Measurements from ENCODE around the gene RCHY1. TPM values are rescaled to one million over a fixed set of nuclear protein-coding genes. Genes with fewer than 3 reads are reported as not detected.
"Not testable (repeated sequence)": the region's sequence is repeated elsewhere in the genome, so short reads cannot be mapped to it uniquely, and the experiment has no call there.

Gene RCHY1
- total RNA-seq, 2 donors from 2014 or later: 33.3 to 35.5 TPM

GRCh38 chr4:75530556-75531322 is 16.5 kb upstream of the RCHY1 start:
- DNase-seq (ENCODE audit: low spot score in 2 of 2): no peak
- peaks cover 45 to 50% of the 10 kb centered on the region in 2 donors for H3K36me3 Mint-ChIP-seq
- no peak for ATAC-seq
- H3K27ac Mint-ChIP-seq: no peak overlapping the region
- peaks cover 13 to 25% of the 10 kb centered on the region in 2 donors for H3K9me3 Mint-ChIP-seq

DNA sequence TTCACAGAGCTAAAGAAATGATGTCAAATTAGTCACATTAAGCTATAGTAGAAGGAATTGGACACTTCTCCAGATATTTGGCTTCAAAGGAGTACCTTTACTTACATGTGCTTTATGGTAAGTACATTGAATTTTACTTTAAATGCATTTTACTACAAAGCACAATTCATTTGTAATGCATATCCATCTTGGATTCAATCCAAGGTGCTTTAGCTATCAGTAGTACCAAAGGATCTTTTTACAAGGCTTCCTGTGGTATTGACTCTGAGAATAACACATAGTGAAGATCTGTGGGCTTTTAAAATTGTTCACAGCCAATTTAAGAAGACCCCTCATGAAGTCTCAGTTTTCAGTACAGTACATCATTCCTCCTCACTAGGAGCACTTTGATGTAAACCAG is 13.3 kb upstream of the RCHY1 start:
- DNase-seq (ENCODE audit: low spot score in 2 of 2) (no peak), ATAC-seq (no peak)
- peaks cover 7 to 17% of the 10 kb centered on the region in 2 donors for H3K9me3 Mint-ChIP-seq
- no peak overlapping the region for H3K27ac Mint-ChIP-seq
- H3K36me3 Mint-ChIP-seq: peaks cover 43 to 48% of the 10 kb centered on the region in 2 donors

GRCh38 chr4:75525910-75526309 is 11.7 kb upstream of the RCHY1 start:
- peaks cover 3 to 7% of the 10 kb centered on the region in 2 donors for H3K9me3 Mint-ChIP-seq
- H3K36me3 Mint-ChIP-seq: peaks cover 29 to 36% of the 10 kb centered on the region in 2 donors
- DNase-seq (ENCODE audit: low spot score in 2 of 2) (no peak), ATAC-seq (no peak)
- no peak overlapping the region for H3K27ac Mint-ChIP-seq

- peaks cover 30 to 31% of the 10 kb centered on the region in 2 donors for H3K36me3 Mint-ChIP-seq
- ATAC-seq: no peak
Observed at GRCh38 chr4:75525086-75525485, 10.9 kb upstream of the RCHY1 start.

DNA sequence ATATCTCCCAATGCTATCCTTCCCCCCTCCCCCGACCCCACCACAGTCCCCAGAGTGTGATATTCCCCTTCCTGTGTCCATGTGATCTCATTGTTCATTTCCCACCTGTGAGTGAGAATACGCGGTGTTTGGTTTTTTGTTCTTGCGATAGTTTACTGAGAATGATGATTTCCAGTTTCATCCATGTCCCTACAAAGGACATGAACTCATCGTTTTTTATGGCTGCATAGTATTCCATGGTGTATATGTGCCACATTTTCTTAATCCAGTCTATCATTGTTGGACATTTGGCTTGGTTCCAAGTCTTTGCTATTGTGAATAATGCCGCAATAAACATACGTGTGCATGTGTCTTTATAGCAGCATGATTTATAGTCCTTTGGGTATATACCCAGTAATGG is 5.2 kb upstream of the RCHY1 start:
- not testable (repeated sequence) for DNase-seq (ENCODE audit: low spot score in 2 of 2); H3K9me3 Mint-ChIP-seq; ATAC-seq; H3K27ac Mint-ChIP-seq
- H3K36me3 Mint-ChIP-seq: peaks cover 28 to 29% of the 10 kb centered on the region in 2 donors

More at GRCh38 chr4:75525086-75525485, 10.9 kb upstream of the RCHY1 start:
- Mint-ChIP-seq H3K9me3 (no peaks in the 10 kb centered on the region), H3K27ac (peak overlapping the region in 1 of 2 donors; percentile 10)
- no peak for DNase-seq (ENCODE audit: low spot score in 2 of 2)

GRCh38 chr4:75516144-75516543 is 1.9 kb upstream of the RCHY1 start:
- no peaks in the 10 kb centered on the region for H3K9me3 Mint-ChIP-seq
- peaks cover 27 to 29% of the 10 kb centered on the region in 2 donors for H3K36me3 Mint-ChIP-seq
- DNase-seq (ENCODE audit: low spot score in 2 of 2) (no peak), ATAC-seq (no peak)
- H3K27ac Mint-ChIP-seq: no peak overlapping the region

DNA sequence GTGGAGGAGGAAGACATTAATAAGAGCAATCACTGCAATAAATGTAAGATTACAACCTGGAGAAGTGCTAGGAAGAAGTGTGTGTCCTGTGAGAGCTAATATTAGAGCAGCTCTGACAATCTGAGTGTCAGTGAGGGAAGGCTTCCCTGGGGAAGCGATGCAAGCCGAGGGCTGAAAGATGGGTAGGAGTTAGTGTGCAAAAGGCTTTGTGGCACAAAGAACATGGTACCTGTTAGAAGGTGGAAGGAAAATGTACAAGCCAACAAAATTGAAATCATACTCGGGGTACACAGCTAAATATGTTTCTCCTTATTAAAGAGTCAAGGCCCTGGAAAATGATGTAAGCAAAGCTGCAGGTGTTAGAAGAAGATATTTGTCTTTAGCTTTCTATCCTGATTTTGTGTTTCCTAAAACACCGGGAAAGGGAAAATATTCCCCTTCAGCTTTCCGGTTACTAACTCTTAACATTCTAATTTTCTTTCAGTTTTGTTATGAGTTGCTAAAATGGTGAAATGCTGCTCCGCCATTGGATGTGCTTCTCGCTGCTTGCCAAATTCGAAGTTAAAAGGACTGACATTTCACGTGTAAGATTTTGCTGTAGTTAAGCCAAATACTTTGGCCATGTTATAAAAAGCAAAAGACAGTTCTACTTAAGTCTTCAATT is 878 bp upstream of the RCHY1 start:
- Mint-ChIP-seq H3K36me3 (peaks cover 21 to 30% of the 10 kb centered on the region in 2 donors), H3K9me3 (no peaks in the 10 kb centered on the region), H3K27ac (peak overlapping the region in 1 of 2 donors; percentile 96)
- ATAC-seq (no peak), DNase-seq (ENCODE audit: low spot score in 2 of 2) (no peak)

DNA sequence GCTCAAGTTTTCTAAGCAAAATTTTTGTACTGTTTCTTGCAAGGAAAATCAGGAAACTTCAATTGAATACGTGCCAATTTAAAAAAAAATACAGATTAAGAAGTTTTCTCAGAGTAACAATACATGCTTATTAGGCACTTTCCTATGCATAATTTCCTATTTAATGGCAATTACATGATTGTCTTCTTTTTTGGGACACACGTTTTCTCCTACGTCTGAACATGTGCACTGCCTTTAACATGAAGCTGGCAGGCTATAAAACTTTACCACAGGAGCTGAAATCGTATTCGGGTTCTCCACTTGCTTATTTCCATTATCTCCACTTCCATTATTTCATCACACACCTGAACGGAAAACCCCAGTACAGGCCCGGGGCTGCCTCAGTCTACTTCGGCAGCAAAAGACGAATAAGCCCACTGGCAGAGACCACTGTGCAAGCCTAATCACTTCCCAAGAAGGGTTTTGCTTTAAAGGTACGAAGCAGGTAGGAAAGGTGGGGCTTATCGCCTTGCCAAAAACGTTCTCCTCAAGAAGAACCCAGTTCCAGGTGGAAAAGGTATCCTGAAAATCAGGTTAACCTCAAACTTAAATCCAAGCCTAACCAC is 575 bp downstream of the RCHY1 start:
- H3K36me3 Mint-ChIP-seq: peaks cover 16 to 26% of the 10 kb centered on the region in 2 donors
- no peaks in the 10 kb centered on the region for H3K9me3 Mint-ChIP-seq
- DNase-seq (ENCODE audit: low spot score in 2 of 2) (no peak), ATAC-seq (no peak)
- H3K27ac Mint-ChIP-seq: peak overlapping the region in 1 of 2 donors; percentile 96

- DNase-seq (ENCODE audit: low spot score in 2 of 2) (no peak), ATAC-seq (no peak)
- Mint-ChIP-seq H3K27ac (no peak overlapping the region), H3K9me3 (no peaks in the 10 kb centered on the region), H3K36me3 (peaks cover 16 to 25% of the 10 kb centered on the region in 2 donors)
Observed at GRCh38 chr4:75512386-75513211, 1.6 kb downstream of the RCHY1 start.

DNA sequence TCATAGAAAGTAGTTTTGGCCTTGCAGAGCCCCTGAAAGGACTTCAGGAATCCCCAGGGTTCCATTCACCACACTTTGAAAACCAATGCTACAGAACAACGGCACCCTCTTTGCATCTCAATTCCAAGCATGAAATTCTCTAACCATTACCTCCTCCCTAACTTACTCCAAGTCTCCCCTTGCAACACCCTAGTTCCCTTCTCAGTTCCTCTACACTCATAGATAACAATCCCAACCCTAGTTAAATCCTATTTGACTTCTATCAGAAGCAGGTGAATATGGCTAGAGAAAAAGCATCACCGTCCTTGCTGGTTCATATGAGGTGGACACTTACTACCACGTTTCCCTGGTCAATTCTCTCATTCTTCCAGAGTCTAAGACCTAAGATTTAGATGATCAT is 2.4 kb downstream of the RCHY1 start:
- no peak overlapping the region for H3K27ac Mint-ChIP-seq
- ATAC-seq (no peak), DNase-seq (ENCODE audit: low spot score in 2 of 2) (no peak)
- H3K36me3 Mint-ChIP-seq: peaks cover 18 to 25% of the 10 kb centered on the region in 2 donors
- H3K9me3 Mint-ChIP-seq: no peaks in the 10 kb centered on the region

GRCh38 chr4:75509592-75509991 is 4.6 kb downstream of the RCHY1 start:
- H3K36me3 Mint-ChIP-seq: peaks cover 18 to 20% of the 10 kb centered on the region in 2 donors
- not testable (repeated sequence) for H3K9me3 Mint-ChIP-seq; ATAC-seq; H3K27ac Mint-ChIP-seq; DNase-seq (ENCODE audit: low spot score in 2 of 2)

- Mint-ChIP-seq H3K36me3 (peaks cover 7 to 14% of the 10 kb centered on the region in 2 donors), H3K9me3 (no peaks in the 10 kb centered on the region), H3K27ac (no peak overlapping the region)
- no peak for ATAC-seq
- DNase-seq (ENCODE audit: low spot score in 2 of 2): no peak
Observed at GRCh38 chr4:75505630-75506029, 8.6 kb downstream of the RCHY1 start.

- DNase-seq (ENCODE audit: low spot score in 2 of 2) (no peak), ATAC-seq (no peak)
- peaks cover 7 to 13% of the 10 kb centered on the region in 2 donors for H3K36me3 Mint-ChIP-seq
- H3K27ac Mint-ChIP-seq: no peak overlapping the region
- H3K9me3 Mint-ChIP-seq: no peaks in the 10 kb centered on the region
Observed at GRCh38 chr4:75502671-75503070, 11.5 kb downstream of the RCHY1 start.

- H3K27ac Mint-ChIP-seq: no peak overlapping the region
- ATAC-seq (no peak), DNase-seq (ENCODE audit: low spot score in 2 of 2) (no peak)
- H3K36me3 Mint-ChIP-seq: peaks cover 0 to 14% of the 10 kb centered on the region in 2 donors
- H3K9me3 Mint-ChIP-seq: no peaks in the 10 kb centered on the region
Observed at GRCh38 chr4:75499900-75500299, 14.3 kb downstream of the RCHY1 start.

DNA sequence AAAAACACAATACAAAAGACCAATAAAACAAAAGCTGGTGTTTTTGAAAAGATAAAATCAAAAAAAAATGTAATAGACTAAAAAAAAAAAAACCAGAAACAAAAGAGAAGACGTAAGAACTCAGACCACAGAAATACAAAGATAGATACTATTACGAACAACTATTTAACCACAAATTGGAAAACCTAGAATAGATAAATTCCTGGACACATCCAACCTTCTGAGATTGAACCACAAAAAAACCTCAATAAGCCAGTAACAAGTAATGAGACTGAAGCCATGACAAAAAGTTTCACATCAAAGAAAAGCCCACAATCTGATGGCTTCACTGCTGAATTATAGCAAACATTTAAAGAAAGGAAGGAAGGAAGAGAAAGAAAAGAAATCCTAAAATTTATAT is 16.2 kb downstream of the RCHY1 start:
- DNase-seq (ENCODE audit: low spot score in 2 of 2) (no peak), ATAC-seq (no peak)
- no peak overlapping the region for H3K27ac Mint-ChIP-seq
- no peaks in the 10 kb centered on the region for H3K9me3 Mint-ChIP-seq
- peaks cover 0 to 14% of the 10 kb centered on the region in 2 donors for H3K36me3 Mint-ChIP-seq

DNA sequence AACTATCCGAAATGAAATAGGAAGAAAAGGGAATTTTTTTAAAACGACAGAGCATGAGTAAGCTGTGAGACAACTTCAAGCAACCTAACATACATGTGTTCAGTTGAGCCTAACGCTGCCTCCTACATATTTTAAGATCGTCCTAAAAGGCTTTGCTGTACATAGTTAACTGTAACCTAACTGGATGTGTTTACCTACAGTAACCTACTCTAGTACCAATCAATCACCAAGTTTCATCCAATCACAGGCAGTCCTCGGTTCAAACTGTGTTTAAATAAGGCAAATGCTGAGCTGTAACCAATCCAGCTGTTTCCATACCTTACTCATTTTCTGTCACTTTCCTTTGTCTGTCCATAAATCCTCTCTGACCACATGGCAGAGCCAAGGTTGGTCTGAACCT is 17.1 kb downstream of the RCHY1 start:
- Mint-ChIP-seq H3K9me3 (no peaks in the 10 kb centered on the region), H3K36me3 (peaks cover 0 to 14% of the 10 kb centered on the region in 2 donors), H3K27ac (no peak overlapping the region)
- no peak for DNase-seq (ENCODE audit: low spot score in 2 of 2)
- ATAC-seq: no peak
